Right renal pelvis (tissue), 4 donors: Measurements from ENCODE around the gene NALCN. TPM values are rescaled to one million over a fixed set of nuclear protein-coding genes. Genes with fewer than 3 reads are reported as not detected.

Experiments used
- DNase-seq, 4 donors: peaks; one replicate each; pipeline ENCODE4 v3.0.0-alpha.2; 2013; ENCODE audit warnings: low read depth in 4 of 4, low spot score in 3 of 4, missing footprints in 1 of 4
- polyA plus RNA-seq, 4 donors: library from polyadenylated mRNA; unstranded; fragments of 120-200 nt; gene quantifications; one replicate each; pipeline ENCODE4 v1.2.1, GENCODE V29; 2013; ENCODE audit not compliant: insufficient read length in 4 of 4

NALCN gene
- polyA plus RNA-seq, 4 donors = 0.86 to 1.5 (median 1.1) TPM

DNA sequence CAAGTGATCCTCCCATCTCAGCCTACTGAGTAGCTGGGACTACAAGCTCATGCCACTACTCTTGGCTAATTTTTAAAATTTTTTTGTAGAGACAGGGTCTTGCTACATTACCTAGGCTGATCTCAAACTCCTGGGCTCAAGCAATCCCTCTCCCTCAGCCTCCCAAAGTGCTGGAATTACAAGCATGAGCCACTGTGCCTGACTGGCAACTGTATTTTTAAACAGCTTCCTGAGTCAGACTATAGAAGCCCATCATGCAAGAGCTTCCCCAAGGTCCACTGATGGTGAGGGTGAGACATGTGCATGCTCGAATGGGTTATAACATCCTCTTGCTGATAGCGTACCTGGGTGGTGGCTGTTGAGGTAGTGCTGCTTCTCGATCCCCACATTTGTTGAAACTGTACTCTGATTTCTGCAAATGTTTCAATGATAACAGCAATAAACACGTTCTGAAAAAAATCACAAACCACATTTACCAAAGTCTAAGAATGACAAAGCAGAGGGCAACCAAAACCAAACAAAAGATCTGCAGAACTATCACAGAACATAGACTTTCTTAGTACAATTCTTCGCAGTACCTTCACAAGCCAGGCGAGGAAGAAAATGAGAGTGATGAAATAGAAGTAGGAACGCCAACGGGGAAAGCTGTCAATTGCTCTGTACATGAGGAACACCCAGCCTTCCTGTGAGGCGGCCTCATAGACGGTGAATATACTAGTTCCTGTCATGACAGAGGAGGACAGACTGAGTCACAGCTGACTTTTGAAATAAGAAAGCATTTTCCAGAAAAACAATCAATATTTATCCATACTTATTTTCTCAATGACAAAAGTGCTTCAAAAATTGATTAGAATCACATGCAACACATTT lies 124.4 kb downstream of the NALCN start:
- DNase-seq = no peak

DNA sequence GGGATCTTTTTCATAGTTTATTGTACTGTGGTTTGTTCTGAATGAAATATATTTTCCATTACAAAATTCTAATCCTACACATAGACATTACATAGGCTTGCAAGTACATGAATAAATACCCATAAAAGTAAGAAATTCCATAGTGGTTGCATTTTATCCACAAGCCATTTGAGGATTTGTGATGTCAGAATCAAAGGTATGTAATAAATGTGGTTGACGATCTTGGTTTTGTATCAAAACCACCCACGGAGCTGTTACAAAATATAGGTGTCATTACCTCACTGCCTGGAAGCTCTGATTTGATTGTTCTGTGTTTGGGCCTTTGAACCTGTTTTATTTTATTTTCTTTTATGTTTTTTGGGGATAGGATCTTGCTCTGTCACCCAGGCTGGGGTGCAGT lies 125.1 kb downstream of the NALCN start:
- DNase-seq = no peak

DNA sequence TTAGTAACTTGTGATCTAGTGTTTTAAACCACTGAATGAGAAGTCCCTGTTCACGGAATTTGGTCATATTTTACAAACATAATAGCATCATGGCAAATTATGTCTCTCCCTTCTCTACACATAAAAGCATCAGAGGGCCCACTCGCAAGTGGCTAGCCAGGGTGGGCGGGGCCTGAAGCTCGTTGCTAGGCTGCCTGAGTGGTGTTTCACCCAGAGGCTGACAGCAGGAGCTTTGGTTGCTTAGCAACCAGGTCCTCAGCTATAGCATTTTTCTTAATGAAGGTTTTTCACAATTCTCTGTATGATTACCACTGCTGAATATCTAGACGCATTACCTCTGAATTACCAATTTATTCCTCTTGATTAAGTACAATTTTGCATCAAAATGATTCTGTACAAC lies 126.5 kb downstream of the NALCN start:
- peak in 2 of 4 donors; percentile 3 to 10 for DNase-seq

DNA sequence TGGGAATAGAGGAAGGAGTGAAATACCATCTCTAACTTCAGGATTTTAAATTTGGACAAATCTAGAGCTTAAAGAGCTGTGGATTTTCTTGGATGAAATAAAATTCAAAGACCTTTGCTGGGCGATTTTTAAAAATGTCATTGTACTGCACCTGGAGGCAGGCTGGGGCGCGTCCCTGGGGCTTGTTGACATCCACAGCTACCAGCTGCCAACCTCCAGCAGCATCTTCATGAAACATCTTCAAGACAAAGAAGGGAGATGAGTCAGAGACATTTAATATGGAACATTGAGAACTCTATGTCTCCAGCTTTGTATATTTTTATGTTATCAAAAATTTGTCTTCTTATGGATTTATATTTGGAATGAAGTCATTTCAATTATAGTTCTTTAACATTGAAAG lies 132.5 kb downstream of the NALCN start:
- no peak for DNase-seq

DNA sequence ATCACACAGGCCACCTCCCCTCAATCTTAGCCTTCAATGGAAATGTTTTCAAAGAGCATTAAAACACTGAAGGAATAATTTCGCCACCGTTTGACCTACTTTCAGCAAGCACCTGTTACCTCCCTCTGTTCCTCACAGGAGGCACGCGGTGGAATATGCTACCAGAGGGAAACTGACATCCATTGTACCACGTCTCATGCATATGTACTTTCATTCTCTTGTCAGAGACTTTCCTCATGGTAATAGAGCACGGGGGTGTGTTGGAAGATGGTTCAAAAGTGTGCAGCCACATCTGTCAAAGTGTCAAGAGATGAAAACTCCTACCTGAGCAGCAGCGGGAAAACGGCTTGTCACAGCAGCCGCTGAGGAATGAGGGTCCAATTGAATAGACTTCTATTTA lies 143.4 kb downstream of the NALCN start:
- no peak for DNase-seq

DNA sequence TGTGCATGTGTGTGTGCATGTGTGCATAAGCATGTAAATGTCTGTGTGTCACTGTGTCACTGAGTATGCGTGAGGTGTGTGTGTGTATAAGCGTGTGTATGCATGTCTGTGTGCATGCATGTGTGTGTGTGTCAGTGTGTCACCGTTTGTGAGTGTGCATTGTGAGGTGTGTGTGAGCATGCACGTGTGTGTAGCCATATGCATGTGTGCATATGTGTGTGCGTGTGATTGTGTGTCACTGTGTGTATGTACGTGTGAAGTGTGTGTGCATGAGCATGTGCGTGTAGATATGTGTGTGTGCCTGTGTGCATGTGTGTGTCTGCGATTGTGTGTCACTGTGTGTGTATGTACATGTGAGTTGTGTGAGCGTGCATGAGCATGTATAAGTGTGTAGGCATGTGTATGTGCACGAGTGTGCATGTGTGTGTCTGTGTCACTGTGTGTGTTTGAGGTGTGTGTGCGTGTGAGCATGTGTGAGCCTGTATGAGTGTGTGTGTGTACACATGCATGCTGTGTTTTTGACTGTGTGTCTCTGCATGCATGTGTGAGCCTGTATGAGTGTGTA lies 144.5 kb downstream of the NALCN start:
- DNase-seq = no peak

DNA sequence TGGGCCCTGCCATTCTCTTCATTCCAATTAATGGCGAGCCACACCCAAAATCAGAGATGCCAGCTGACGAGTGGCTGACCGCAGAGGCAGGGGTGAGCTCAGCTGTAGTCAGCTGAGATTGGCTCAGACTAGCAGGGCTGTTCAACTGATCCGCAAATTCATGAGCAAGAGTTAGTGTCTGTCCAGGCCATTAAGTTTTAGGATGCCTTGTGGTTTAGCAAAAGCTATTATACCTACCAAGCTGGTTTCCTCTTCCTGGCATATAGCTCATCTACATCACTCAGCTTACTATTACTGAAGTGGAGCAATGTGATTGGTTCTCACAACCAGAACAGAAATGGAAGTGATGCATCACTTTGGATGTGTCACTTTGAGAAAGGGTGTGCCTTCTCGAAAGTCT lies 148.7 kb downstream of the NALCN start:
- DNase-seq = no peak

DNA sequence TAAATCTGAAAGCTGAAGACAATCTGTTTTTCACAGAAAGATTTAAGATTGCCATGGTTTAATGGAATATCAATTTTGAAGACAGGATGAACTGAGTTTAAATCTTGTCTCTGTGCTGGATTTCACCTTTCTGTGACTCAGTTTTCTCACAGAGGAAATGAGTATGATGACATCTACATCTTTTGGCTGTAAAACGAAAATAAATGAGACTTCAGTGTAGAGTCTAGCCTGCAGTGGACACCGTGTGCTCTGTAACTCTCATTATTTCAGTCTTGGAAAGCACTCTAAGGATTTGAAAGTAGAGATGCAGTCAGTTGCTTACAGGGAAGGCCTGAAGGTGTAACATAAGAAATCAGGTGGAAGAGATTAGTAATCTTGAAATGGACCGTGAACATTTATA lies 150.4 kb downstream of the NALCN start:
- DNase-seq = no peak

DNA sequence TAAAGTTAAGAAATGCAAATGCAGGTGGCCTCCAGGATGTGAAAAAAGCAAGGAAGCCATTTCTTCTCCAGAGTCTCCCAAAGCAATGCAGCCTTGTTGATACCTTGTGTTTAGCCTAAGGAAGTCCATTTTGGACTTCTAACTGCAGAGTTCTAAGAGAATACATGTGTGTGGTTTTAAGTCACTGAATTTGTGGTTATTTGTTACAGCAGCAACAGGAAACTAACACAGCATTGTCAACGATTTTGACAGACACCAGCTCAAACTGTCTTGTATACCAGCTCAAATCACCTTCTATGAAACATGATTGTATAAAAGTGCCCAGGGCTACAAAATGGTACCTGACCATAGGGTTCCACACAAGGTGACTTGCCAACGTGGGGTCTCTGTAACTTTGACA lies 151.4 kb downstream of the NALCN start:
- DNase-seq = no peak

DNA sequence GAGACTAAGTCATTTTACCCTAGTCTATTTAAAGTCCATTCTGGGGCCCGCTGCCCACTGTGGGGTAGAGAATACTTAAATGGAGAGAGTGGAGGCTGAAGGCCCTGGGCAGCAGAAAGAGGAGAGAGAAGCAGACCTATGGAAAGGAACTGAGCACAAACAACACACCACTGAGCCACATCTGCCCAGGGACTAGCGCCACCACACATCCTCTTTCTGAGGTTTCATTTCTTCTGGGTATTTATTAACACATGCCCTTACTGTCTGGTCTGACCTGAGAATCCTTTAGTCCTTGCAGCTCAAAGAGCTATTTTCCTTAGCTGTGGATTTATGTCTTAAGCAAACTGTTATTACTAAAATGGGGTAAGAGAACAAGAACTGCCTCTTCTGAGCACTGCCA lies 154.0 kb downstream of the NALCN start:
- DNase-seq = no peak

DNA sequence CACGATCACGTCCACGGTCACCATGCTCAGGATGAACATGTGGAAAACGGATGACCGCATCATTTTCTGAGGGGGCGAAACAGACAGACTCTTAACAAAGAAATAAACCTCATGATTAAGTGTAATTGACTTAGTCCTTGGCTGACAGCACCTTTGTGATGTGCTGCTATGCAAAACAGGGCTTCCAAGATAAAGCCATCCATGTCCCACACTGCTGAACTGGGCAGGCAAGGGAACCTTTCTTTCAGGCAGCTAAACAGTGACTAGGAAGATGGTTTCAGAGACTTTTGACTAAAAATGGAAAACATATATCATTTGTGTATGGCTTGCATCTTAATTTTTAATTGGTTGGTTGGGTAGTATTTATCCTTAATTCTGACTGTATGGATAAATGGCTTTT lies 157.8 kb downstream of the NALCN start:
- no peak for DNase-seq

DNA sequence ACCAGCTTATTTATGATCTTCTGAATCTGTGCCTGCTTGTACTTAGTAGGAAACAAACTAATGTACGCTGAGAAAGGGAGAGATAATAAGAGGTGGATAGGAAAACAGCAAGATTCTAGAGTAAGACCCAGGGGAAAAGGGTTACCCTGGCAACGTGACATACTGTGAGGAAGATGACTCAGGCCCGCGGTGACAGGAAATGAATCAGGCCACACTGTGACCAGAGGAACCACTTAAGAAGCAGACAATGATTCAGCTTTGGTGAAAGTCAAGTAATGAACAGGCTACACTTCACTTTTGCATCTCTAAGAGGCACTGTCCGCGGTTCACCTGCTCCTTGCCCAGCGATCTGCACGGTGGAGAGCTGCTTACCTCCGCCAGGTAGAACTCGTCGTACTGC lies 158.2 kb downstream of the NALCN start:
- DNase-seq = no peak

DNA sequence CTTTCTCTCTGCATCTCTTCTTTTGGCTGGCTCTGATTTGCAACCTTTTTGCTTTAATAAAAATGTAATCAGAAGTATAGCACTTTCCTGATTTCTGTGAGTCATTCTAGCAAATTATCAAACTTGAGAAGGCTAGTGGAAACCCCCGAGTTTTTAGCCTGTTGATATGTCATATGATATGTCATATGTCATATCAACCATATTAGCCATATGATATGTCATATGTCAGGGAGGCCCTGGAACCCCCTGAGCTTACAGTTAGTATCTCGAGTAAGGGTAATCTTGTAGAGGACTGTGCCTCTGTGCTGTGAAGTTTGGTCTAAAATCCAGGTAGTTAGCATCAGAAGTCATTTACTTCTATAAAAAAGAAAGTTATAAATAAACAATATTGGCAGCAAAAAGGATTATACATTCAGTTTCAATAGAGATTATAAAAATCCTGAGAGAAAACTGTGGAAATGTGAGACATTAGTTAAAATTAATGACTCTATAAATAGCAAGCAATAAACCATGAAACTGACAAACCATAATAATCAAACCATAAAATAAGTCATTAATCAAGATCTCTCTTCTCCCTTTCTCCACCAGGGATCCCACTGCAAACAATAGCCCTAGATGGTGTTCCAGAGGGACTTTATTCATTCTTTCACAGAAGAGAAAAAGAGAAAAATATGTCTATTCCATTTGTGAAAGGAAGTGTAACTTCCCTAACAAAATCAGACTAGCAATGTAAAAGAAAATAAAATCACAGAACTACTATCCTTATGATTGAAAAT lies 167.4 kb downstream of the NALCN start:
- DNase-seq = no peak

DNA sequence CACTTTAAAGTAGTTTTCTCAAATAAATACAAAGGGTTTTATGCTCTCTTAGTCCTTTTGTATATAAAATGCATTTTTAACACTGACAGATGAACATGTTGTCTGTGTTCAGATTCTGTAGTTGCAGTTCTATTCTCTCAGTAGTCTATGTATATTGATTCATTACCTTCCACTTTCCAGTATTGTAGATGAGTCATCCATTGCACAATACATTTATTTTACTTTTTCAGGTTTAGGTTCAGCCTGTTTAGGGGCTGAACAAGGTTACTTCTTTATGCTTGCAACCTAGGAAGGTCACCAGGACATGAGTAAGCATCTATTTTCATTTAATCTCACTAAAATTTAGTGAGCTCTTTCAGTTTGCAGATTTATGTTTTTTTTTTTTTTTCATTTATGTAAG lies 173.6 kb downstream of the NALCN start:
- DNase-seq = no peak

DNA sequence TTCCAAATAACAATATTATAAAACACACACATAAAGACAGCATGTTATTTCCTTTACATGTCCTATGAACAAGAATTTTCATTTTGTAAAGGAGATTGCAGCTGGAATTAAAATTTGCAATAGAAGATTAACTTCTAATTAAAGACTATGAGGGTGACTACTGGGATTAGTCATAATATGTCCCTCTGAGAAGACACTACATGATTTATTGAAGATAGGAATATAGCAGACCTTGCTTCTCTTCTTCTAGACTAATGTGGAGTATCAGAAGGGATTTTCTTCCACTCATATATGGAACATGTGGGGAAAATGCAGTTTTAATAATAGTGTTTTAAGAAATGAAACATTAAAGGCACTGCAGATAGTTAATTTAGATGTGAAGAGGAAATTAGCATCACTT lies 177.8 kb downstream of the NALCN start:
- no peak for DNase-seq

DNA sequence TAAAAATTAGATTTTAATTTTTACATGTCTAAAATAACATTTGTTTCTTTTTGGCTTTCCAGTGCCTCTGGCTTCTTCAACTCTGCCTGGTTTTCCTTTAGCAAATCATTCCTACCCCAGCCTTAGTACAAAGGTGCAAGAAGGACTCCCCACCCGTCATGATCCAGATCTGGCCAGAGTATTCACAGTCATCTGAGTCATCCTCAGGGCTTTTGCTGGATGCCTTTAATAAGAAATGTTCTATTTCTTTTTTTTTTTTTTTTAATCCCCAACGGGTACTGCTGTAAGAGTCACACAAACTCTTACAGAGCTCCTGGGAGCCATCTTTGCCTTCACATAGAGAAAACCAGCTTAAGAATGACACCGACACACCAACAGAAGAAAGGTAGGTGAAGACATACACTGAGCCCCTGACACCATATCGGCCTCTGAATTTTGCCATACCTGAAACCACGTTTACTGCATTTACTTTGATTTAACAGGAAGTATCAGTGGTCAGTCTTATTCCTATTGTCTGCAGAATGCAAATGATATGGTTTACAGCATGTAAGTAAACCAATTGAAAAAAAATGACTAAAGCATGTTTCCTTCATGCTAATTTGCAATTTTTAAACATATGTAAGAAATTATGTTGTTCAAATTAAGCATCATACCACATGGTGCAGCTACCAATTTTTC lies 184.4 kb downstream of the NALCN start:
- DNase-seq = no peak

DNA sequence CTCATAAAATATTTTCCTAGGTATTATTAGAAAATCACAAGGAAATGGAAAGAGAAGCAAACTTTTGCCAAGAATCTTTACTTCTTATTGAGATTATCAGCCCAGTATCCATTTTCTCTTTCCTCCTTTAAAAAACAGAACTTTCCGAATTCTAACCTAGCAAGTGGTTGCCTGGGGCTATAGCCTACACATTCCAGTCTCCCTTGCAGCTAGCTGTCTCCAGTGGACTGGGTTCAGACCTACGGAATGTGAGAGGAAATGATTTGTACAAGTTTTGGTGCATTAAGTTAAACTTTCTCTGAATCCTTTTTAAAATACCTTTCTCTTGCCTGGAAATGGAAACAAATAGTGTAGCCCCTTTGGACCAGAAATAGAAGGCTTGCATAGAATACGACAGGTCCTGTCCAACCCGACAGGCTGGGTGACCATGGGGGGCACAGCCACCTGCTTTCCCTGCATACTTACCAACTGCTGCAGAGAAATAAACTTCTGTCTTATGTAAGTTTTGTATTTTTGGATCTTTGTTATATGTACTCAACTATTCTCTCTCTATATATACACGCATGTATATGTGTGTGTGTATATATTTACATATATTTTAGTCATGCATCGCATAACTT lies 185.9 kb downstream of the NALCN start:
- DNase-seq = no peak

DNA sequence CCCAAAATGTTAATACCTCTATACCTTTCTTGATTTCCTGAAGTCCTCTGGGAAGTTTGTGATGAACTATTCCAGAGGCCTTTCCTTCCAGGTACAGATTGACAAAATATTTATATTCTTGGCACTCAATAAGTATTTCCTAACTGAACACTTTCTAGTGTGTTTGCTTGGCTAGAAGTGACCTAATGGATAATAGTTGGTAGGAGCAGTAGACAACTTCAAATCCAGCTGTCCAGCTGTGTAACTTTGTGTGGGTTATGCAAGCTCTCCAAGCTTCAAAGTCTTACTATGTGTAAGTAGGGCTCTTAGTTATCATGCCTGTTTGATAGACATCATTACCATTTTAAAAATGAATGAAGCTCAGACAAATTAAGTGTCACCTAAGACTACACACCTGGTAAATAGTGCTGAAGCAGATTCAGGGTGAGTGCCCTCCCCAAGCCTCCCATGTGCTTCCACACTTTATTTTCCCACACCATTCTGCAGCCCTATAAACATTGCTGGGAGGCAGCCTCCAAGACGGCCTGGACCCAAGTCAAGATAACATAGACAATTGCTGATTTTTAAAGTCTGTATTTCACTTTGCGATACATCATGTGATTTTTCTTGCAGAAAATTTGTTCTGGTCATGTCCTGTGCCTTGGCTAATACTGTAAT lies 196.6 kb downstream of the NALCN start:
- no peak for DNase-seq

DNA sequence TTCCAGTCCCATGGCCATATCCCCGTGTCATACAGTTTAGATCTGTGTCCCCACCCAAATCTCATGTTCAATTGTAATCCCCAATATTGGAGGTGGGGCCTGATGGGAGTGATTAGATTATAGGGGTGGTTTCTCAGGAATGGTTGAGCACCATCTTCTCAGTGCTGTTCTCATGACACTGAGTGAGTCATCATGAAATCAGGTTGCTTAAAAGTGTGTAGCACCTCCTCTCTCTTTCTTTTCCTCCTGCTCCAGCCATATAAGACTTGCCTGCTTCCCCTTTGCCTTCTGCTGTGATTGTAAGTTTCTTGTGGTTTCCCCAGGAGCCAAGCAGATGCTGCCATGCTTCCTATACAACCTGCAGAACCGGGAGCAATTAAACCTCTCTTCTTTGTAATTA lies 197.8 kb downstream of the NALCN start:
- DNase-seq = no peak

DNA sequence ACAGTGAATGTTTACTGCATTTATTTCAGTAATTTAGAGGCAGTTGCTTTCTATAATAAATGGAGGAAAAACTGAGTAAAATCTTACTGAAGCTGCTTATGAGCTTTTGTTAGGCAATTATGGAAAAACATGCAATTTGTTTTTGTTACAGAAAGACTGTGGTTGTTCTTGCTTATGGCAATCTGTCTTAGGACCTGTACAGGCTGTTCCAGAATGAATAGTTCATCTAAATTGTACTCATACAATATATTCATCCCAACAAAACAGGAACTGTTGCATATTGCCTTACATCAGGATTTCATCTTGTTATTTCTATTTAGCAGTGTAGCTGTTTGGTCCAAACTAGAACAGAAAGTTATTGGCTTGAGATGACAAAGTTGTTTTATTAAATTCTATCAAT lies 199.2 kb downstream of the NALCN start:
- DNase-seq = no peak
